ENCODE data around the gene PRR27. TPM values are rescaled to one million over a fixed set of nuclear protein-coding genes. Genes with fewer than 3 reads are reported as not detected.

PRR27 gene
- total and polyA plus RNA-seq, 9 of the 15 experiments (the other 6 are each of a cell fraction or from before 2014, with no cell fraction given): not detected

GRCh38 chr4:70195425-70195824 lies 41.4 kb downstream of the PRR27 start, which contains the start of gene ODAM:
Gene ODAM, plus strand, starts transcription at chr4:70195725. Its CDS starts 819 bp downstream, at chr4:70196544.
- Histone ChIP-seq H3K79me2 (ENCODE audit: control insufficient read depth, insufficient read depth, low read length) (no peaks in the 10 kb centered on the region), H4K20me1 (replicated peaks; ENCODE audit: control insufficient read depth, insufficient read depth, low read length) (no peaks in the 10 kb centered on the region), H3K27ac (ENCODE audit: extremely low read depth, low read depth, low read length) (no peak within 1 kb of the TSS), H3K4me1 (replicated peaks in 1 of 2; ENCODE audit: control insufficient read depth in 2 of 2, insufficient read depth in 2 of 2, low read length in 2 of 2) (no peaks in the 10 kb centered on the region), H3K4me2 (ENCODE audit: insufficient read depth, low read length) (no peak within 1 kb of the TSS), H3K9ac (ENCODE audit: insufficient read depth in 1 of 2, low read depth in 2 of 2, low read length in 2 of 2) (no peak within 1 kb of the TSS), H3K9me1 (ENCODE audit: control insufficient read depth, insufficient read depth, low read length) (no peaks in the 10 kb centered on the region), H2AFZ (ENCODE audit: low read depth, low read length) (no peak within 1 kb of the TSS), H3K36me3 (ENCODE audit: control insufficient read depth, insufficient read depth, low read length) (no peaks in the 10 kb centered on the region), H3K27me3 (ENCODE audit: control insufficient read depth in 2 of 2, insufficient read depth in 2 of 2, low read length in 2 of 2) (no peaks in the 10 kb centered on the region), H3K9me3 (replicated peaks; ENCODE audit: control insufficient read depth, insufficient read depth, low read depth, low read length) (no peaks in the 10 kb centered on the region), H3K4me3 (no peak within 1 kb of the TSS)
- BruUV-seq (replicated peaks): no TSS peak
- 0% methylated on average over 1 of the region's 1 CpG for WGBS (ENCODE audit: insufficient coverage, low coverage, missing lambda C conversion rate)
- TF ChIP-seq CHD4 (IDR thresholded peaks at IDR 0.05; ENCODE audit: insufficient read depth, insufficient replicate concordance, low read depth, low read length, poor library complexity, severe bottlenecking) (no peak), SIN3A (IDR thresholded peaks at IDR 0.05; ENCODE audit: borderline replicate concordance in 2 of 2, control insufficient read depth in 1 of 2, low read depth in 2 of 2, low read length in 2 of 2) (no peak), L3MBTL2 (IDR thresholded peaks at IDR 0.05) (no peak), CHAMP1 (IDR thresholded peaks at IDR 0.05) (no peak), TBP (optimal IDR thresholded peaks at IDR 0.05; ENCODE audit: low read depth, low read length) (no peak), ATF4 (CRISPR knock-in tag; IDR thresholded peaks at IDR 0.05) (no peak), KLF6 (CRISPR knock-in tag; IDR thresholded peaks at IDR 0.05; ENCODE audit: borderline replicate concordance) (no peak), ARNT (IDR thresholded peaks at IDR 0.05) (no peak), ZNF316 (IDR thresholded peaks at IDR 0.05) (no peak), ETS1 (conservative IDR thresholded peaks at IDR 0.05; ENCODE audit: control insufficient read depth, low read depth, low read length) (no peak), HNRNPUL1 (IDR thresholded peaks at IDR 0.05; ENCODE audit: low read length) (no peak), ZFP36 (IDR thresholded peaks at IDR 0.05; ENCODE audit: low read depth, low read length, partially characterized antibody) (no peak), PKNOX1 (IDR thresholded peaks at IDR 0.05) (no peak), E2F6 (IDR thresholded peaks at IDR 0.05; ENCODE audit: borderline replicate concordance in 1 of 2, extremely low read depth in 1 of 2, insufficient read depth in 1 of 2, insufficient read length in 1 of 2, low read depth in 1 of 2, low read length in 1 of 2, poor library complexity in 1 of 2, severe bottlenecking in 1 of 2) (no peak), ZNF696 (CRISPR knock-in tag; conservative IDR thresholded peaks at IDR 0.05) (no peak), KDM2B (CRISPR knock-in tag; IDR thresholded peaks at IDR 0.05) (no peak)
- intact Hi-C loops (cut with micrococcal nuclease): no loop called here
- FAIRE-seq (no peak), ATAC-seq (no peak), DNase-seq (ENCODE audit: extremely low read depth in 1 of 4, low spot score in 3 of 4) (no peak)
- CTCF ChIA-PET (ENCODE audit: low intra/inter-chr PET ratio): no interaction called here
- POLR2A ChIA-PET: no interaction called here
- in situ Hi-C loops (cut with MboI): no loop called here
